Type B pancreatic cell (in vitro differentiated cells): ENCODE measurements around the gene TULP1. TPM values are rescaled to one million over a fixed set of nuclear protein-coding genes. Genes with fewer than 3 reads are reported as not detected.

Source experiments
- DNase-seq: peaks from one replicate; pipeline ENCODE4 v3.0.0; 2021; ENCODE audit warnings: mixed read lengths; ENCODE audit not compliant: unreplicated experiment; ENCODE audit errors: extremely low spot score
- H3K27ac Mint-ChIP-seq: 2 replicates; pipeline ENCODE4 v1.8.0; 2021; ENCODE audit warnings: mild to moderate bottlenecking, mixed read lengths
- H3K27me3 Mint-ChIP-seq: 2 replicates; pipeline ENCODE4 v1.8.0; 2021; ENCODE audit warnings: mixed read lengths
- H3K36me3 Mint-ChIP-seq: 2 replicates; pipeline ENCODE4 v1.8.0; 2021; ENCODE audit warnings: mixed read lengths
- H3K4me1 Mint-ChIP-seq: one replicate; pipeline ENCODE4 v1.8.0; 2021; ENCODE audit warnings: mixed read lengths; ENCODE audit not compliant: unreplicated experiment
- H3K4me3 Mint-ChIP-seq: 2 replicates; pipeline ENCODE4 v1.8.0; 2021; ENCODE audit warnings: mild to moderate bottlenecking, mixed read lengths
- H3K9me3 Mint-ChIP-seq: 2 replicates; pipeline ENCODE4 v1.8.0; 2021; ENCODE audit warnings: mixed read lengths
- CTCF ChIP-seq: fragments of 200-600 bp; sonication (generic); conservative IDR thresholded peaks from 2 replicates; pipeline ENCODE4 v1.5.0; 2021; ENCODE audit warnings: antibody characterized with exemption, mild to moderate bottlenecking
- total RNA-seq: library from RNA; stranded (reverse); gene quantifications from 2 replicates; pipeline ENCODE4 v1.2.1, GENCODE V29; 2021; ENCODE audit warnings: low replicate concordance

The TULP1 gene
- total RNA-seq, 1 donor from 2014 or later = not detected

DNA sequence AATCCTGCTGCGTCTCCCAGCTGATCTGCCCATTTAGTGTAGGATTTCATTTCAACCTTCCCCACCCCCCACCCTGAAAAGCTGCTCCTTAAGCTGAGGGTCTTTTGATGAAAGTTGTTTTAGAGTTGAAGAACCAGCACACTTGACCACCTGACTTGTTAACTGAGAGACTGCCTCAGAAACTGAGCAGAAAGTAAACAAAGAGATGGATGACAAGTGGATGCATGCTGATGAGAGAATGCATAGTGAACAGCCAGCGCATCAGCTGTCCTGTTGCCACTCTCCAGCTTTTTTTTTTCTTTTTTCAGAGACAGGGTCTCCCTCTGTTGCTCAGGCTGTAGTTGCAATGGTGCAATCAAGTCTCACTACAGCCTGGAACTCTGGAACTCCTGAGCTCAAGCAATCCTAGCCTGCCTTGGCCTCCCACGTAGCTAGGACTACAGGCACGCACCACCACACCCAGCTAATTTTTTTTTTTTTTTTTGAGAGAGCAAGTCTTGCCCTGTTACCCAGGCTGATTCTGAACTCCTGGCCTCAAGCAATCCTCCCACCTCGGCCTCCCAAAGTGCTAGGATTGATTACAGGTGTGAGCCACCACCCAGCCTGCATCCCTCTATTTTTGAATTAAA, 35.0 kb downstream of the TULP1 start:
- Mint-ChIP-seq H3K27me3 (no peaks in the 10 kb centered on the region), H3K4me1 (peaks cover 8% of the 10 kb centered on the region), H3K27ac (peak overlapping the region; percentile 34), H3K4me3 (no peak overlapping the region), H3K9me3 (no peaks in the 10 kb centered on the region), H3K36me3 (peaks cover 7% of the 10 kb centered on the region)
- no peak for TF ChIP-seq CTCF
- DNase-seq = no peak

DNA sequence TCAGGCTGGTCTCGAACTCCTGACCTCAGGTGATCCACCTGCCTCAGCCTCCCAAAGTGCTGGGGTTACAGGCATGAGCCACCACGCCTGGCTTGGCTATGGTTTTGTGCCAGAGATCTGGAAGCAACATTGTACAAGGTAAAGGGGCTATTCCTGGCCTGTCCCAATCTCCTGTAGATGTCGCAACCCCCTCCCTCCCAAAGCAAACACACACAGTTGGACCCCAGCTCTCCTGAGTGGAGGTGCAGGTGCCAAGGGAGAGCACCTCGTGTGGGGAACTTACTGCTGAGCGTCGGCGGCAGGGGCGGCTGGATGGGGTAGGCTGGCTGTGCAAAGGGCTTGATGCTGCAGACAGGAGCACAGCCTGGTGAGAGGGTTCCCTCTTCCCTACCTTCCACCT, 35.7 kb downstream of the TULP1 start:
- Mint-ChIP-seq H3K9me3 (no peaks in the 10 kb centered on the region), H3K27ac (peak overlapping the region; percentile 59), H3K4me1 (peaks cover 13% of the 10 kb centered on the region), H3K27me3 (no peaks in the 10 kb centered on the region), H3K4me3 (no peak overlapping the region), H3K36me3 (peaks cover 7% of the 10 kb centered on the region)
- DNase-seq = no peak
- TF ChIP-seq CTCF = no peak

GRCh38 chr6:35476004-35476403, 36.7 kb downstream of the TULP1 start:
- H3K9me3 Mint-ChIP-seq = no peaks in the 10 kb centered on the region
- H3K36me3 Mint-ChIP-seq = peaks cover 4% of the 10 kb centered on the region
- H3K27ac Mint-ChIP-seq = peak overlapping the region; percentile 21
- TF ChIP-seq CTCF = no peak
- peaks cover 15% of the 10 kb centered on the region for H3K4me1 Mint-ChIP-seq
- no peaks in the 10 kb centered on the region for H3K27me3 Mint-ChIP-seq
- DNase-seq = no peak
- no peak overlapping the region for H3K4me3 Mint-ChIP-seq

- Mint-ChIP-seq H3K36me3 (peaks cover 6% of the 10 kb centered on the region), H3K4me1 (peaks cover 18% of the 10 kb centered on the region), H3K27ac (peak overlapping the region; percentile 21), H3K9me3 (no peaks in the 10 kb centered on the region), H3K4me3 (no peak overlapping the region), H3K27me3 (peaks cover 2% of the 10 kb centered on the region)
- no peak for DNase-seq
- TF ChIP-seq CTCF = no peak
Measured at GRCh38 chr6:35475573-35475972, 37.1 kb downstream of the TULP1 start.

DNA sequence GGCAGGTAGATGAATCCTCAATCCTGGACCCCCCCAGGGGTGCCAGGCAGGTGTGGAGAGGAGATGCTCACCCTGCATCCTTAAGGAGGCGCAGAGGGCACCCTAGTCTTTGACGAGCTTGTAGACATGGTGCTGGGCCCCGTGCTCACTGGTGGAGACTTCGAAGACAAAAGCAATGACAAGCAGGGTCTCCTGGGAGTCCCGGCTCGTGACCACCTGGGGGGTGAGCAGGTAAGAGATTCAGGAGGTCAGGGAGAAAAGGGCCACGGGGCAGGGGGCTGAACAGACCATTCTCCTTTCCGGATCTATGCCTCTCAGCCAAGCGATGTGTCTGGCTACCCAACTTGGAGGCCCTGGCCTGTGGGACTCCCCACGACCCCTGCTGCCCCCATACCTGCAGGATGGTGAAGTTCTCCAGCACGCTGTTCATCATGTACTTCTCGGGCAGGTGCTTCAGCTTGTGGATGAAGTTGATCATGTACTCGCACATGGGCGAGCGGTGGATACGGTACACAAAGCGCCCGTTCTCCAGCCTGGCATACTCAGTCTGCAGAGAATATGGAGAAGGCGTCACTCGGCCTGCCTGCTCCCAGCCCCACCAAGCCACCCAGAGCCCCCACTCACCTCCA, 37.6 kb downstream of the TULP1 start:
- H3K36me3 Mint-ChIP-seq = peaks cover 11% of the 10 kb centered on the region

More for the DNA sequence above, 37.6 kb downstream of the TULP1 start:
- H3K27me3 Mint-ChIP-seq = peaks cover 3% of the 10 kb centered on the region
- no peak overlapping the region for H3K27ac Mint-ChIP-seq
- H3K4me1 Mint-ChIP-seq = peaks cover 20% of the 10 kb centered on the region
- no peak for TF ChIP-seq CTCF
- no peak overlapping the region for H3K4me3 Mint-ChIP-seq
- H3K9me3 Mint-ChIP-seq = no peaks in the 10 kb centered on the region
- no peak for DNase-seq
